GM19035 (cell line): Measurements from ENCODE around the gene TMTC1.
"Not testable (repeated sequence)": the region's sequence is repeated elsewhere in the genome, so short reads cannot be mapped to it uniquely, and the experiment has no call there.

Source experiments
- ATAC-seq: cut with Tn5 transposase; IDR thresholded peaks from one replicate; pipeline ENCODE4 v1.9.1; 2021; ENCODE audit not compliant: unreplicated experiment

Gene TMTC1

GRCh38 chr12:29674463-29674862, 109.3 kb downstream of the TMTC1 start:
- ATAC-seq = no peak

DNA sequence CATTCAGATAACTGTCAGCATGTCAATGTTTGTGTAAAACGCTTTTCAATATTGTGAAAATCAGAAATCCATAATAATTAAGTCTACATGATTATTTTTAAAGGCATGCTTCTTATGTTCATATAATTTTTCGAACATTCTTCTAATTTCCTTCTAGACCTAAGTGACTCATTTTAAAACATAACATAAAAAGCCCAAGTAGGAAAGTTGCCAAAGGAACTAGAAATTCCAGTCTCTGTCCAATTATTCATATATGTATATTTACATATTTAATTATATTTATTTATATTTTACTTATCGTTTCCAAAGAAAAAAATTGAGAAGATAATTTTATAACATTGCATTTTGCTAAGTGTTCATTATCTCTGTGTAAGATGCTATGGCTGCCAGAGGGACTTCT, 110.4 kb downstream of the TMTC1 start:
- ATAC-seq = no peak

DNA sequence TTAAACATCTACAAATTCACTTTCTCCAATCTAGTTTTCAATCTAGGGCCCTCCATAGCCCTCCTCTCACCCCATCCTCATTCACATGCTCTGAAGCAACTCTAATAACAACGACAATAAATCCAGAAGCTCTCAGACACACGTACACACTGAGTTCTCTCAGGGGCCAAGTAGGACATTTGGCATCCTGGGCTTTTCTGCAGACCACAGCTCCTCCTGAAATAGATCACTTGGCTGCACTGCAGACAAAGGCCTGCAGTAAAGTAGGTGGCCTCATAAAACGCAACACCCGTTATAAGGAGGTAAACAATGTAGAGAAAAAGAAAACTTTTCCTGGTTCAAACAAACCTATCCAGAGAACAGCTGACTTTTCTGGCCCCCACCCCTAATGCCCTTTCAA, 111.2 kb downstream of the TMTC1 start:
- ATAC-seq = no peak

DNA sequence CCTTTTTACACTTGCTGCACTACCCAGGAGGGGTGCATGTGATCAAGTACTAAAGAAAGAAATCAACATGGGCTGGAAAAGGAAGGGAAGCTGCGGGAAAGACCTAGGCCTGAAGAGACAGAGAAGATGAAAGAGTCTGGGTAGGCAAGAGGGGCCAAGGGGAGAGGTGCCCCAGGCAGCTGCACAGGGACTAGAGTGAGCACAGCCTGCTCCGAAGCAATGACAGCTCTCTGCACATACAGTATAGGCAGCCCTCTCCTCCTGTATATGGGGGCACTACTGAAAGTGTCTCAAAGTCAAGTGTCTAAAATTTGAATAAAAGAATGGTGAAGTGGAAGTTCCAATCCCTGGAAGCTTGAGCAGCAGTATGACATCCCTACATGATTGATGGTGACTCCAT, 112.0 kb downstream of the TMTC1 start:
- no peak for ATAC-seq

- ATAC-seq = no peak
These were observed 116.7 kb downstream of the TMTC1 start for GRCh38 chr12:29667011-29667410.

DNA sequence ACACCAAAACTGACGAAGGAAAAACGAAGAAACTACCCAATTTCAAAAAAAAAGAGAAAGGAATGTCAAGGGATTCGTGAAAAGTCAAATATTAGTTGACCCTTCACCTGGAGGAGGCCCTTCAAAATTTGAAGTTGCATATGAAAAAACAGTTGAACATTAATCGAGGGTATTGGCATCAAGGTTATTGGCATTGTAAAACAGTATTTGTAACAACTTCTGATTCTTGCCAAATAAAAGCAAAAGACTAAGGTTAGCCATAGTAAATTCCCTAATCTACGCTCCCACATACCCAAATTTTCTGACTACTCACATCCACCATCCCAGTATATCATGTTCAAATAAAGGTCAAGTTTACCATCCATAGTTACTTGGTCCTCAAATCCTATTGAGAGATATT, 118.6 kb downstream of the TMTC1 start:
- ATAC-seq = no peak

GRCh38 chr12:29662734-29663323, 120.9 kb downstream of the TMTC1 start:
- no peak for ATAC-seq

DNA sequence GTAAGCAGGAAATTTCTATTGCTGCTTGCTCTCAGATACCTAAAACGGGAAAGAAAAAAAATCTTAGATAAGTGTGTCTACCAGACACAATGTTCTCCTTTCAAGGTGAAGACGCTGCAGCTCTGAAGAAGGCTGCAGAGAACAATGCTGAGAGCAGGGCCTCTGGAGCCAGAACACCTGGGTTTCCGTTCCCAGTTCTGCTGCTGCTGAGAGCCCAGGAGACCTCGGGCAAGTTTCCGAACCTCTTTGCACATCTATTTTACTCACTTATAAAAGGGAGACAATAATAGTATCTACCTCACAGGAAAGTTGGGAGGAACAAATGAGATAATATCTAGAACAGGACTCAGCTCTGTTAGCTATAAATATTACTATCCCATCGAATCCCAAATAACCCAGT, 122.9 kb downstream of the TMTC1 start:
- no peak for ATAC-seq

DNA sequence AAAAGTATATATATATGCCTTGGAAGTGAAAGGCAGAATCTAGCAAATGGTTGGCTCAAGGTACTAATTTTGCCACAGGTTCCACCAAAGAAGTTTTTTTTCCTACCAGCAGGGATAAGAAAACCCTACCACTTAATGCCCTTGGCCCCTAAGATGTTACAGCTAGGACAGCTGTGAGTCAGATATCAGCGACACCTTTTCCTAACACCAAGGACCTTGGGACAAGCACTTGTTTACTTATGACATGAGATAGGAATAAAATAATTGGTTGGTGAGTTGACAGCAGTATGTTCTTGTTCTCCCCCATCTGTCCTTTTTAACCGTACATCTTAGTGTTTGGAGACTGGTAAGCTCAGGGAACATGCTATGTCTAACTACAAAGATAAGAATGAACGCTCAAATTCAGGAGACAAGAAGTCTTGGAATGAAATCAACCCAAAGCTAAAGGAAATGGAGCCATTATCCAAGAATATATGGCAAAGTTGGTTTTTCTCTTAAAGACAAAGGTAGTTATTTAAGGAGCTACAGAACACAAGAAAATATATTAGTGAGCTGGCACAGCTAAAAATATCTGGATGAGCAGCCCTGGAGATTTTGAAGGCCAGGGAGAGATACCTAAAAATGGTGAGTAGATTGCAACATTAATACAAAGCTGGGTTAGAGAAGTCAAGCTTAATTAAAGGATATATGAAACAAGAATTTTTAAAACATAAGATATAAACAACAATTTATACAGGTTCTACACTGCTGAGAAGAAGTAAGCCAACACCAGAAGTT, 126.8 kb downstream of the TMTC1 start:
- ATAC-seq = no peak

DNA sequence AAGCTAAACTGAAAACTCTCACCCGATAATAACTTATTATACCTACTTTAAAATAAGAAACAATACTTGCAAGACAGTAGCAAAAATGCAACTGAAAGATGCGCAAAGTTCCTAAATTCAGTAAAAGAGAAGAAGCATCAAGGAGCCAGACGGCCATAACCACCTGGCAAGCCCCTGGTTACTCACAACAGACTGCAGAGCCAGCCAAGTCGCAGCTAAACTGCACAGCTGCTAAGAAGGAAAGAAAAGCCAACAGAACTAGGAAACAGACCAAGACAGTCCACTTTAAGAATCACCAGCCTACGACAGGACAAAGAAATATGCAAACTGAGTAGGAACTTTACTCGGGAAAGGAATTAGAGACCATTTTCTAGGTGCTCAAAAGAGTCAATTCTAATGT, 127.9 kb downstream of the TMTC1 start:
- ATAC-seq = no peak

GRCh38 chr12:29653286-29653685, 130.5 kb downstream of the TMTC1 start:
- ATAC-seq = no peak

- ATAC-seq = no peak
These were observed 133.4 kb downstream of the TMTC1 start for GRCh38 chr12:29650371-29650770.

DNA sequence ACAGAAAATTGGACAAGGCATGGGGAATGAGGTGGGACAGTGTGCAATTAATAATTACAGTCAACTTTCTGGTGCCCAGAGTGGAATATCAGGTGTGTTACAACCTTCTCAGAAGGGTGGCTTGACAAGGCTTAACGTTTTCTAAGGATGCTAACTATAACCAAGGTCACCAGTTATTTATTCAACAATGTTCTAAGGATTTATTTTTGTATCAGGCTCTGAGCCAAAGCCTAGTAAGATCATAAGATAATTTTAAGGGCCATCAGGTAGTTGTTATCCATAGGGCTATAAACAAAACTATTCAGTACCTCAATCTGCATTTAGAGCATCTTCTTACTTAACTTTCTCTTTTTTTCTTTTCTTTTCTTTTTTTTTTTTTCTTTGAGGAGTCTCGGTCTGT, 134.0 kb downstream of the TMTC1 start:
- ATAC-seq = no peak

GRCh38 chr12:29644536-29645162, 139.1 kb downstream of the TMTC1 start:
- no peak for ATAC-seq

DNA sequence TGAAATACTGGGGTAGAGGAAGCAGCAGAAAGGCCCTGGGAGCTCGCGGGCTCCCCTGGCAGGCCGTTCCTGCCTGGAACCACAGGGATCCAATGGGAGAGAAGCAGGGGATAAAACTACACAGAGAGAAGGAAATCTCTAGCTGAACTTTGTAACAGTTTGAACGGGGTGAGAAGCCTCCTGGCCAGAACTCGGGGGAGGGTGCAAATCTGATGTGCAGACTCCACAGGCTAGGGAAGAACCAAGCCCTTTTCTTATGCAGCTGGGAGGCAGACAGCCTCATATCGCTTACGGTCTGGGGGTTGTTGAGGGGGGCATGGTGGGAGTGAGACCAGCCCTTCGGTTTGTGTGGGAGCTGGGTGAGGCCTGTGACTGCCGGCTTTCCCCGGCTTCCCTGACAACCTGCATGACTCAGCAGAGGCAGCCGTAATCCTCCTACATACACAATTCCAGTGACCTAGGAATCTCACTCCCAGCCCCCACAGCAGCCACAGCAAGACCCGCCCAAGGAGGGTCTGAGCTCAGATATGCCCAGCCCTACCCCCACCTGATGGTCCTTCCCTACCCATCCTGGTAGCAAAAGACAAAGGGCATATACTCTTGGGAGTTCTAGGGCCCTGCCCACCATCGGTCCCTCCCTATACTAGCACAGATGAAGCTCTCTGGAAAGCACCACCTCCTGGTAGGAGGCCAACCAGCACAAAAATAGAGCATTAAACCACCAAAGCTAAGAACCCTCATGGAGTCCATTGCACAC, 143.0 kb downstream of the TMTC1 start:
- ATAC-seq = no peak

DNA sequence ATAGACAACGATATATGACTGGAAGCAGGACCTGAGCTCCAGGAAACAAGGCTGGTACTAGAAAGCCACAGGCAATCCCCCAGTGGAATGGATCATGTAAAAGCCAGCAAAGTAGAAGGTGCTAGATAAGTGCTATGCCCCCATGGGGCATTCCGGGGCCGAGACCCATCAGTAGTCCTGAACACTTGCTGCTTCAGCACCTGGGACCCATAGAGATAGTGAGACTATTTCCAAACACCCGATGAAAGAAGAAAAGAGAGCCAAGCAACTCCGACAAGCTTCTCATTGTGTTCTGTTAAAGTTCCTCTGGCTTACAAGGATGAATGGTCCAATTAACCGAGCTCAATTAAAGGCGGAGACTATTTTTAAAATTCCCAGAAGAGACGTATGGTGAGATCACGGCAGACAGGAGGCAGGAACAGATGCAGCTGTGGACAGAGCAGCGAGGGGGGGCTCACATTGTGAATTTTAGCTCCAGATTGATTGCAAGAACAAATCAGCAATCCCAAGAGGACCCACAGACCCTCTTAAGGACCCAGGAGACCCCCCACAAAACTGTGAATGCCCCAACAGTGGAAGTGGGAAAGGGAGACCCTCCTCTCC, 143.7 kb downstream of the TMTC1 start:
- ATAC-seq = no peak

DNA sequence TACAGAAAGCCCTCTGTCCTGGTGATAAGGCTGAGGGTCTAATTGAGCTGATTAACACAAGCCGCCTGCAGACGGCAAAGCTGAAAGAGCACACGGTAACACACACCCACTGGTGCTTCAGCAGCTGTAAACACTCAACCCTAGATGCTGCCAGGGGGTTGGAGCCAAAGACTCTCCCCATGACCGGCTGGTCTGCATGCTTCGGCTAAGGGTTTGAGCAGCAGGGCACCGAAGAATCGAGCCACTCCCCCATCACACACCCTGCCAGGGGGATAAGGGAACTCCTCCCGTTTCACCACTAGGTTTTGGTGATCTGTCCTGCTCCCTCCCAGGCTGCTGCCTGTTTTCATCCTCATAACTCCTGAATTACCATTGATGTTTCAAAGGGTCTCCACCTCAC, 145.2 kb downstream of the TMTC1 start:
- no peak for ATAC-seq

DNA sequence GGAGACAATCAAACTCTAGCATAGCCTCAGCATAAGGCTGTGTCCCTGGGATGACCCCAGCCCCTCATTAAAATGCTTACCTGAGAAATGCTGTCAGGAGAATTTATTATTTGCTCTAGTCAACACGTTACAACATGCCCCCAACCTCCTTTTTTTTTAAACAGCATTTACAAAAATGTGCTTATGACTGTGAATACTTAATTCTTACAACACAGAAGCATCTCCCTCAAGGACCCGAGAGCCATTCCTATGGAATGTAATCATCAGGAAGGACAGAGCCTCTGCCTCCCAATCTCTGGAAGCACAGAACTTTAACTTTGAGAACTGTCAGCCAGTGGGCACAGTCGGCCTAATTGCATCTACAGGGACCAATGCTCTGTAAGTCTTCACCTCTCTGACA, 149.7 kb downstream of the TMTC1 start:
- no peak for ATAC-seq

DNA sequence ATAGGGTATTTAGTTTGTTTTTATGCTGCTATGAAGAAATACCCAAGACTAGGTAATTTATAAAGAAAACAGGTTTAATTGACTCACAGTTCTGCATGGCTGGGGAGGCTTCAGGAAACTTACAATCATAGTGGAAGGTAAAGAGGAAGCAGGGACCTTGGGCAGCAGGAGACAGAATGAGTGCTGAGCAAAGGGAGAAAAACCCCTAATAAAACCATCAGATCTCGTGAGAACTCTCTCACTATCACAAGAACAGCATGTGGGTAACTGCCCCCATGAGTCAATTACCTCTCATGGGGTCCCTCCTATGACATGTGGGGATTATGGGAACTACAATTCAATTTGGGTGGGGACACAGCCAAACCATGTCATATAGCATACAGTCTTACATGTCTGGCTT, 153.6 kb downstream of the TMTC1 start:
- ATAC-seq = not testable (repeated sequence)

- ATAC-seq = no peak
These were observed 156.5 kb downstream of the TMTC1 start for GRCh38 chr12:29627221-29627620.

GRCh38 chr12:29625359-29625953, 158.3 kb downstream of the TMTC1 start:
- ATAC-seq = no peak
